A673 (cell line): Measurements from ENCODE around the gene PUDP. TPM values are rescaled to one million over a fixed set of nuclear protein-coding genes. Genes with fewer than 3 reads are reported as not detected.

ENCODE experiments used
- BruUV-seq: library from RNA; stranded (reverse); fragments of 400-500 nt; replicated peaks from 2 replicates; lab custom pipeline; 2021; lab: Mats Ljungman, UMichigan
- CTCF ChIA-PET: fragments of 300-600 bp; sonication (Branson Sonifier 250); formaldehyde crosslinking; loops from one replicate; lab custom pipeline; 2022; ENCODE audit warnings: antibody characterized with exemption; lab: Charles Lee
- POLR2A ChIA-PET: fragments of 300-600 bp; sonication (Branson Sonifier 250); formaldehyde crosslinking; loops from one replicate; lab custom pipeline; 2022; ENCODE audit warnings: antibody characterized with exemption; ENCODE audit not compliant: low non-redundant PET; lab: Charles Lee
- DNase-seq: peaks from one replicate; pipeline ENCODE4 v3.0.0-alpha.2; 2015; ENCODE audit warnings: low spot score
- H3K27ac ChIP-seq: fragments of 200-600 bp; sonication (generic); 2 replicates; pipeline ENCODE4 v1.5.1; 2016; ENCODE audit warnings: mixed run types, low read depth, mild to moderate bottlenecking, mixed read lengths, antibody characterized with exemption, low read length; ENCODE audit not compliant: poor library complexity, severe bottlenecking
- H3K27me3 ChIP-seq: fragments of 200-600 bp; sonication (generic); replicated peaks from 2 replicates; pipeline ENCODE4 v1.6.1; 2017; ENCODE audit warnings: mixed run types, low read depth, mild to moderate bottlenecking, mixed read lengths, antibody characterized with exemption, low read length; ENCODE audit not compliant: insufficient read depth, poor library complexity
- H3K36me3 ChIP-seq: fragments of 200-600 bp; sonication (generic); 2 replicates; pipeline ENCODE4 v1.6.1; 2016; ENCODE audit warnings: mixed run types, mild to moderate bottlenecking, mixed read lengths, antibody characterized with exemption, low read length; ENCODE audit not compliant: insufficient read depth, poor library complexity, severe bottlenecking
- H3K4me1 ChIP-seq: fragments of 200-600 bp; sonication (generic); 2 replicates; pipeline ENCODE4 v1.6.1; 2017; ENCODE audit warnings: mixed run types, mild to moderate bottlenecking, mixed read lengths, antibody characterized with exemption, low read length; ENCODE audit not compliant: insufficient read depth, poor library complexity, severe bottlenecking
- H3K4me3 ChIP-seq: fragments of 200-600 bp; sonication (generic); 2 replicates; pipeline ENCODE4 v1.5.1; 2016; ENCODE audit warnings: low read depth, mixed run types, mild to moderate bottlenecking, mixed read lengths, low read length; ENCODE audit not compliant: poor library complexity, severe bottlenecking
- H3K9me3 ChIP-seq: fragments of 200-600 bp; sonication (generic); 2 replicates; pipeline ENCODE4 v1.6.1; 2016; ENCODE audit warnings: mixed run types, low read depth, mild to moderate bottlenecking, mixed read lengths, antibody characterized with exemption, low read length; ENCODE audit not compliant: poor library complexity, severe bottlenecking
- EZH2 ChIP-seq: fragments of 200-600 bp; sonication (generic); IDR thresholded peaks from 2 replicates; pipeline ENCODE4 v1.6.1; 2017; ENCODE audit warnings: borderline replicate concordance, low read depth, mild to moderate bottlenecking, mixed read lengths, antibody characterized with exemption, low read length; ENCODE audit not compliant: poor library complexity, severe bottlenecking
- intact Hi-C: fragments of 100-400 bp; cut with micrococcal nuclease; formaldehyde crosslinking; loops from one replicate; pipeline ENCODE4 v1.10.0; 2022; ENCODE audit not compliant: unreplicated experiment
- total RNA-seq: library from RNA; stranded (reverse); gene quantifications from 2 replicates; pipeline ENCODE4 v1.2.3, GENCODE V29; 2021
- TF ChIP-seq, protein P1 (sequence below): fragments of 300-800, 200-600 bp; sonication (generic); conservative IDR thresholded peaks from 2 replicates; pipeline ENCODE4 v1.5.1; 2017; ENCODE audit warnings: low read depth, mild to moderate bottlenecking, antibody characterized with exemption, low read length, moderate library complexity, mixed read lengths

The PUDP gene
- total RNA-seq, 1 experiment from 2014 or later = 17.6 TPM

DNA sequence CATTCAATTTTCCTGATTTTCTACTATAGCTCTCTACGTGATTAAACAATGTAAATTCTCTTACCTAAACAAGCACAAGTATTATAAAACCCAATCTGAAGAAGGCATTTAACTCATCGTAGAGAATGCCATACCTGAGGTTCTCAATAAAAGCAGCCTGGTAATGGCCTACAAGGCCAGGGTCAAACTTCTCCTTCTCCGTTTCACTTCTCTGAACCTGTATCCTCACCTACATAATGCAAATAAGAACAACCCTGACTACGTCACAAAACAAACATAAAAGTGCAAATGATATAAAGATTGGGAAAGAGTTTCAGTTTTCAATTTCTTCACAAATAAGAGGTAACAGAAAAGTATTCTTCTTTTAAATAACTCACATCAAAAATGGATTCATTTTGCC lies 56.0 kb downstream of the PUDP start:
- no TSS peak for BruUV-seq
- TF ChIP-seq EZH2 = no peak
- TF ChIP-seq, protein P1, sequence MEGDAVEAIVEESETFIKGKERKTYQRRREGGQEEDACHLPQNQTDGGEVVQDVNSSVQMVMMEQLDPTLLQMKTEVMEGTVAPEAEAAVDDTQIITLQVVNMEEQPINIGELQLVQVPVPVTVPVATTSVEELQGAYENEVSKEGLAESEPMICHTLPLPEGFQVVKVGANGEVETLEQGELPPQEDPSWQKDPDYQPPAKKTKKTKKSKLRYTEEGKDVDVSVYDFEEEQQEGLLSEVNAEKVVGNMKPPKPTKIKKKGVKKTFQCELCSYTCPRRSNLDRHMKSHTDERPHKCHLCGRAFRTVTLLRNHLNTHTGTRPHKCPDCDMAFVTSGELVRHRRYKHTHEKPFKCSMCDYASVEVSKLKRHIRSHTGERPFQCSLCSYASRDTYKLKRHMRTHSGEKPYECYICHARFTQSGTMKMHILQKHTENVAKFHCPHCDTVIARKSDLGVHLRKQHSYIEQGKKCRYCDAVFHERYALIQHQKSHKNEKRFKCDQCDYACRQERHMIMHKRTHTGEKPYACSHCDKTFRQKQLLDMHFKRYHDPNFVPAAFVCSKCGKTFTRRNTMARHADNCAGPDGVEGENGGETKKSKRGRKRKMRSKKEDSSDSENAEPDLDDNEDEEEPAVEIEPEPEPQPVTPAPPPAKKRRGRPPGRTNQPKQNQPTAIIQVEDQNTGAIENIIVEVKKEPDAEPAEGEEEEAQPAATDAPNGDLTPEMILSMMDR = no peak
- no peak overlapping the region for H3K27ac ChIP-seq
- ChIA-PET CTCF (no interaction called here), POLR2A (no interaction called here)
- no peaks in the 10 kb centered on the region for H3K9me3 ChIP-seq
- no peaks in the 10 kb centered on the region for H3K4me1 ChIP-seq
- DNase-seq = no peak
- H3K36me3 ChIP-seq = no peaks in the 10 kb centered on the region
- no peak overlapping the region for H3K4me3 ChIP-seq
- intact Hi-C loops = no loop called here
- no peaks in the 10 kb centered on the region for H3K27me3 ChIP-seq

DNA sequence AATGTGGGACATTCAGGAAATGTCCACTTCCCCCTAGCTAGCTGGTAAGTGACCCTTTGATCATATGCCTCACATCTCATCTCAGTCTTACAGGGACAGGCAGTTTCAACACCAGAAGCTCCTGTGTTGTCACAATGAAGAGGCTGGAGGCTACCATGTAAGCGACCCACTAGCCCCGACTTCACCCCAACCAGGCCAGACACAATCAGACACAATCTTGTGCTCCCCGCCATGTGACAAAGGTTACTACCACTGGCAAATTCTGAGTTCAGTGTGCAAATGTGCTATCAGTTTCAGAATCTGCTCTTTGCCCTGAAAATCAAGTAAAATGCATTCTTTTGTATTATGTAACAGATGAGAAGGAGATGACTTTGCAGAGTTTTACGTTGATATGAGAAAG lies 57.3 kb downstream of the PUDP start:
- Histone ChIP-seq H3K36me3 (no peaks in the 10 kb centered on the region), H3K4me3 (no peak overlapping the region), H3K4me1 (no peaks in the 10 kb centered on the region), H3K27ac (no peak overlapping the region), H3K27me3 (no peaks in the 10 kb centered on the region), H3K9me3 (no peaks in the 10 kb centered on the region)
- DNase-seq = no peak
- ChIA-PET POLR2A (no interaction called here), CTCF (no interaction called here)
- TF ChIP-seq, protein P1 = no peak
- TF ChIP-seq EZH2 = no peak
- no TSS peak for BruUV-seq
- intact Hi-C loops = no loop called here

DNA sequence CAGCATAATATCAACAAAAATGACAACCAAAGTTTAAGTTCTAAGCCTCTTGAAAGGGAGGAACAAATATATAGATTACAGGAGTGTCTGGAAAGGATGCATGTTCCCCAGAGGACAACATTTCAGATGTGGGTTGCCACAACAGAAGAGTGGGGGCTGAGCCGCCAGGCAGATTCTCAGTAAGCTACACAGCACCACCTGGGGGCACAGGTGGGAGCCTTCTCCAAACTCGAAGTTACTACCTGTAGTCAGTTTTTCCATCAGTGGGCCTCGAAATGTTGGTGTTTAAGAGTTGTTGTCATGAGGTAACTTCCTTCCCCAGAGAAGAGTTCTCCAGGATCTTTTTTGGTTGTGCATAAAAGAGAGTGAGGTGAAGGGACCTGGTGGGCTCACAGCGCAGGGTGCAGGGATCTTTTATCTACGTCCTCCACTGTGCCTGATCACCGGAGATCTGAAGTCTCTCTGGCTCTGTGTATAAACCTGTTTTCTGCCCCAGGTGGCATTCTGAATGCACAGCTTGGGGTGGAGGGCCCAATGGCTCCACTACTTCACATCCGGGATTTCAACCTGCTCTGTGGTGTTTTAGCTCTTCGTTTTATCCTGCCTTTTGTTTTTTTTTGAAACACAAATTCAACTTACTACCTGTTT lies 58.9 kb downstream of the PUDP start:
- ChIA-PET POLR2A (no interaction called here), CTCF (no interaction called here)
- Histone ChIP-seq H3K36me3 (no peaks in the 10 kb centered on the region), H3K4me1 (no peaks in the 10 kb centered on the region), H3K27ac (no peak overlapping the region), H3K9me3 (no peaks in the 10 kb centered on the region), H3K27me3 (no peaks in the 10 kb centered on the region), H3K4me3 (no peak overlapping the region)
- no peak for DNase-seq
- TF ChIP-seq, protein P1 = no peak
- no peak for TF ChIP-seq EZH2
- intact Hi-C loops = no loop called here
- BruUV-seq = no TSS peak
